ENCODE data around the gene IER5L. TPM values are rescaled to one million over a fixed set of nuclear protein-coding genes. Genes with fewer than 3 reads are reported as not detected.

Gene IER5L
- total and polyA plus RNA-seq, 4 donors = 12.6 to 31.5 (median 24.1) TPM

DNA sequence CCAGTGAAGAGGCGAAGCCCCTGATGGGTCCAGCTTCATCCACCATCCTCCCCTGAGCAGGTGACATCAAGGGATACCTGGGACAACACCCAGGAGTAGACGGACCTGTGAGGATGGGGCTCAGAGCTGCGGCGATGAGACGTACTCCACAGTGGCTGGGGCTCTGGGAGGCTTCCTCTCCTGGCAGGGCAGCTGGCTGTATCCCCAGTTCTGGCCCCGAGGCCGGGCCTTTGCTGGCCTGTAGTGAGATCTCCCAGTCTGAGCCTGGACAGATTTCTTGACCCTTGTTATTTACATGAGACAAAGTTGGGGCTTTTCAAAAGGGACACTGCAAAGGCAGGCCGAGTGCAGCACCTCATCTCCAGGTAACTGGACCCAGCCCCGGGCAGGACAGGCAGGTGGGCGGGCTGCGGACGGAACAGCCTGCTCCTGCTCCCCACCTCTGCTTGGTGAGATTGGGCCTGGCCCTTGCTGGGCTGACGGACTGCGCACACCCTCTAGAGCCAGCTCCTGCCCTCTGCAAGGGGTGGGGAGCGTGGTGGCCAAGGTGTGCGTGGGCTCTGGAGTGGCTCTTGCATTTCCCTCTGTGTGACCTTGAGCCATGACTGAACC, 23.1 kb downstream of the IER5L start:
- TF ChIP-seq CTCF (IDR thresholded peaks at IDR 0.05; ENCODE audit: control extremely low read depth, extremely low read depth) = no peak
- peaks cover 0 to 23% (median 8%) of the 10 kb centered on the region in 4 donors for H3K36me3 ChIP-seq (ENCODE audit: control insufficient read depth in 4 of 4, insufficient read depth in 4 of 4, low read length in 4 of 4)
- no peak overlapping the region for H3K4me3 ChIP-seq
- 94% methylated on average over 16 of the region's 16 CpGs for WGBS, 2 donors
- no peaks in the 10 kb centered on the region for H3K4me1 ChIP-seq (ENCODE audit: control insufficient read depth in 5 of 5, insufficient read depth in 5 of 5, low read length in 5 of 5)
- H3K9me3 ChIP-seq (ENCODE audit: control insufficient read depth in 4 of 4, insufficient read depth in 3 of 4, low read length in 3 of 4) = no peaks in the 10 kb centered on the region
- H3K9ac ChIP-seq (ENCODE audit: insufficient read depth in 1 of 2, low read length in 2 of 2) = no peak overlapping the region
- H3K27ac ChIP-seq (ENCODE audit: low read depth in 1 of 2, low read length in 1 of 2) = no peak overlapping the region
- ATAC-seq (ENCODE audit: insufficient read depth, low FRiP score) = no peak
- DNase-seq = no peak
- H3K27me3 ChIP-seq (ENCODE audit: control insufficient read depth in 3 of 3, insufficient read depth in 3 of 3, low read length in 2 of 3) = no peaks in the 10 kb centered on the region

DNA sequence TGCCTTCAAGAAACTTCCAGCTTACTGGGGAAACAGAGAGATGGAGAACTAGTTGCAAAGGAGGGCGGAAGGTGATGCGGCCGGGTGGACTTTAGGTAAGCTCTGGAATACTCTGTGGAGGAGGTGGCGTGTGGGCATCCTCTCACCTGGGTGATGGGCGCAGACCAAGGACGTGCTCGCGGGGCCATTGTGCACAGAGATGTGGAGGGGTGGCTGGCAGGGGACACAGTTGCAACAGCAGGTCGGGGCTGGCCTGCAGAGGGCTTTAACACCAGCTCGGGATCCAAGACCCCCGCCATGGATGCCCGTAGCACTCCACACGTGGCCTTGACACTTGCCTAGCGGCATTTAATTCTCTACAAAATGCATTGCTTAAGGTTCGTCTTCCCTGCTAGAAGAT, 26.6 kb downstream of the IER5L start:
- Histone ChIP-seq H3K27me3 (ENCODE audit: control insufficient read depth in 3 of 3, insufficient read depth in 3 of 3, low read length in 2 of 3) (no peaks in the 10 kb centered on the region), H3K4me3 (no peak overlapping the region), H3K9ac (ENCODE audit: insufficient read depth in 1 of 2, low read length in 2 of 2) (no peak overlapping the region), H3K27ac (ENCODE audit: low read depth in 1 of 2, low read length in 1 of 2) (no peak overlapping the region), H3K9me3 (ENCODE audit: control insufficient read depth in 4 of 4, insufficient read depth in 3 of 4, low read length in 3 of 4) (no peaks in the 10 kb centered on the region), H3K4me1 (ENCODE audit: control insufficient read depth in 5 of 5, insufficient read depth in 5 of 5, low read length in 5 of 5) (peaks cover 0 to 10% (median 3%) of the 10 kb centered on the region in 5 donors), H3K36me3 (ENCODE audit: control insufficient read depth in 4 of 4, insufficient read depth in 4 of 4, low read length in 4 of 4) (peaks cover 0 to 43% (median 11%) of the 10 kb centered on the region in 4 donors)
- ATAC-seq (ENCODE audit: insufficient read depth, low FRiP score) (no peak), DNase-seq (no peak)
- no peak for TF ChIP-seq CTCF (IDR thresholded peaks at IDR 0.05; ENCODE audit: control extremely low read depth, extremely low read depth)
- 92 to 95% methylated on average over 15 of the region's 15 CpGs for WGBS, 2 donors

DNA sequence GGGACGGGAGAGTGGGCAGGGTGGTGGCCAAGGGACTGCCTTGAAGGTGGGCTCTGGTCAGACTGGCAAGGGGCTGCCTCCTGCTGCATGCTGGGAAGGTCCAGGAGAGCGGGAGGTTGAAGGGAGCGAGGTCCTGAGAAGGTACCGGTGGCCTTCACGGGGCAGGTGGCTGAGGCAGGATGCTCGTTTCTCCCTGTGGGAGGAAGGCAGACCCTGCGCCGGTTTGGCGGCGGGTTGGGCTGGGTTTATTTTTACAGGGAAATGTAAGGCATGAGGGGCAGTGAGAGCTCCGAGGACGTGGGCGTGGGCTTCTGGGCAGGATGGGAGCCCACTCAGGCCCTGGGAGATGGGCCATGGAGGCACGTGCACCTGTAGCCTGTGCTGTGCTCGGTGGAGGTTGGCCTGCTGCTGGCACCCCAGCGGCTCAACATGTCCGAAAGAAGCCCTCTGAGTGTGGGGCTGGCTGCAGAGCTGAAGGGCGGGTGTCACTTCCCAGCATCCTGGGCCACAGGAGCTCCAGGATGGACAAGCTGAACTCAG, 27.3 kb downstream of the IER5L start:
- peaks cover 0 to 43% (median 11%) of the 10 kb centered on the region in 4 donors for H3K36me3 ChIP-seq (ENCODE audit: control insufficient read depth in 4 of 4, insufficient read depth in 4 of 4, low read length in 4 of 4)
- no peak for TF ChIP-seq CTCF (IDR thresholded peaks at IDR 0.05; ENCODE audit: control extremely low read depth, extremely low read depth)
- 88% methylated on average over 17 to 18 of the region's 18 CpGs for WGBS, 2 donors

More for the DNA sequence above, 27.3 kb downstream of the IER5L start:
- Histone ChIP-seq H3K27ac (ENCODE audit: low read depth in 1 of 2, low read length in 1 of 2) (no peak overlapping the region), H3K4me1 (ENCODE audit: control insufficient read depth in 5 of 5, insufficient read depth in 5 of 5, low read length in 5 of 5) (peaks cover 4 to 17% (median 7%) of the 10 kb centered on the region in 5 donors), H3K9me3 (ENCODE audit: control insufficient read depth in 4 of 4, insufficient read depth in 3 of 4, low read length in 3 of 4) (no peaks in the 10 kb centered on the region), H3K9ac (ENCODE audit: insufficient read depth in 1 of 2, low read length in 2 of 2) (no peak overlapping the region), H3K27me3 (ENCODE audit: control insufficient read depth in 3 of 3, insufficient read depth in 3 of 3, low read length in 2 of 3) (no peaks in the 10 kb centered on the region), H3K4me3 (no peak overlapping the region)
- DNase-seq (no peak), ATAC-seq (ENCODE audit: insufficient read depth, low FRiP score) (no peak)
